GM19239 (cell line): ENCODE results near the gene BCAS3.

ENCODE experiments used
- DNase-seq: peaks from one replicate; pipeline ENCODE4 v3.0.0; 2011; ENCODE audit warnings: low spot score; ENCODE audit not compliant: insufficient read length
- FAIRE-seq: peaks from 2 replicates; lab custom pipeline; 2011; peaks lifted over from hg19 to GRCh38; lab: Jason Lieb, UNC

Gene BCAS3

DNA sequence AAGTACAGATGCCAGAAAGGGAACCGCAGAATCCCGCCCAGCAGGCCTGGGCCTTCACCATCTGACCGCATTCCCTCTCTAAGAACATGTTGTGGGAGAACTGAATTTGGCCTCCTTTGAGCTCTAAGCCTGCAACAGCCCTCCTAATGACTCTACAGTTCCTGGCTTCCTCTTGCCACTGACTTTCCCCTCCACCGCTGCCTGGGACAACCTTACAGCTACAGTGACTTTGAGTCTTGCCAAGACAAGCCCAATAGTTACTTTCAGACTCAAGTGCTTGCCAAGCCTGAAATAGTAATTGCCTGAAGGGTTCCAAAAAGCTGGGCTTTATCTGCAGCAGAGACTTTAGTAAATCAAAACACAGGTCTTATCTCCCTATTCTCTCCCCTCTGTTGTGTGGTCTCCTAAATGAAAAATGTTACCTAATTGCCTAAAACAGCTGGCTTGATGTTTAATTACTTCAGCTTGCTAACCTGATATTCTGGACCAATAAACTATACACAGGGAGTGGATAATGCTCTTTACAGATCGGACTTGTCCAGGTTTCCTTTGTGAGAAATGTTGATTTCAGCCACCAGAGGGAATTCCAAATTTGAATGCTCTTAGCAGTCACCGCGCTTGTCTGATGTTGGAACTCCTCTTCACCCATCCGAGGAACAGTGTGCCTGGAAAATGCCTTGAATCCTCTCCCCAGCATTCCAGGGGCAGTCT lies 636.9 kb downstream of the BCAS3 start:
- FAIRE-seq = no peak
- DNase-seq = no peak

DNA sequence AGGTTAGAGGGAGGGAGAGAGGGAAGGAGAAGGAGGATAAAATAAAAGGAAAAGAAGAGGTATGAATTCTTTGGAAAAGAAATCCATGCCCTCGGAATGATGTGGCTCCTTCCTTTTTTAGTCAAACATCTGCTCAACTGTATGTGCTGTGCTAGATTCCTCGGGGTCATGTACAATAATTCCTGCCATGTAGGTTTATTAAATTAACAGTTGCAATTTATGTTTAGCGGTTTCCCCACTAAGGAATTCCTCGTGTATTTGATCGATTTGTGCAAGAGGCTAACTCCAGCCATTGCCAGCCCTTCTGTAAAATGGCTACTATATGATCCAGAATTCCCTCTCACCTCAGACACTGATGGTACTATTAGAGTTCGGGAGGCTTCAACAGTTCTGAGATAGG lies 639.0 kb downstream of the BCAS3 start:
- no peak for FAIRE-seq
- no peak for DNase-seq

DNA sequence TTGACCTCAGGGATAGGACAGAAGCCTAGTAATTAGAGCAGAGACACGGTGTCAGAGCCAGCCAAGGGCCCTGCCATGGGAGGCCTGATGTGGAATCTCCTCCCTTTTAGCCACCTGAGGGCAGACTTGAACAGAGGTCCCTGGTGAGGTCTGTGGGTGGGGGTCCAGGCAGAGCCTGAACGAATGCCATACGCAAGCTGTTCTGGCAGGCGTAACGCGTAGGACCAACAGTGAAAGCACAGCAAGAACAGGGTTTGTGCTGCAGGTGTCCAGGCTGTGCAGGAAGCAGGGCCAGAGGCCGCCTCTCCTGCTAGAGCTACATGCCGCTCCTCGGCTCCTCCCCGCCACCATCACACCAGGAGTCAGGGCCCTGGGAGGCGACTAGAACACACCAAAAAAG lies 640.1 kb downstream of the BCAS3 start:
- DNase-seq = no peak
- no peak for FAIRE-seq

DNA sequence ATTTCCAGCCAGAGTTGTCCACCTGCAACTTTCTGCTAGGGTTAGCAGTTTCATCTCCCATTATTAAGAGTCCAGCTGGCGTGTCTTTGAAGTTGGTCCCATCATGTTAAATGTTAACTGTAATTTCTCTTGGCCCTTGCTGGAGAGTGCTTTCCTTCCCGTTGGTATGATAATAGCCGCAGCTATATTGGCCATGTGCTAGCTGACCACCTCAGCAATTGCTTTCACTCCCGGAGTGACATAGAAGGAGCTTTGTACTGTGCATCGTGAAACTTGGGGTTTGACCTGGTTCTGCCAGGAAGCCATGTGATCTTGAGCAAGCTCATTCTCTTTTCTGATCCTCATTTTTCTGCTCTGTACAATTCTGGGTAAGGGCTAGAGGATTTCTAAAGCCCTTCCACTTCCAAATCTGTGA lies 641.0 kb downstream of the BCAS3 start:
- no peak for FAIRE-seq

DNA sequence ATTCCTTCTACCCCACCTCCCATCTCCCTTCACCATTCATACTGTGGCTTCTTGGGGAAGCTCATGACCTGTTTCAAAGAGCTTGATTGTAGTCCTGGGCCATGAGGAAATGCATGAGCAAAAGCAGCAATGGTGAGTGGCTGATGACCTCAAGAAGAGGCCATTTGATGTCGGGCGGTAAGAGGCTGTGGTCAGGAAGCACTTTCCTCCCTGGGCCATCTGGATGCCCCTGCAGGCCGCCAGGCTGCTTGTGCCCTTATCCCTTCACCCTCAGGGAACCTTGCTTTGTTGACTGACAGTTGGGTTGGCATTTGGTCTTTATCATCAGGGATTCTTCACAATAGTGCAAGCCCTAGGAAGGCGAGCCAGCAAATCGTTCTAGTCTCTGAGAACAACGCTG lies 643.7 kb downstream of the BCAS3 start:
- DNase-seq (no peak), FAIRE-seq (no peak)

More for the DNA sequence above, 641.0 kb downstream of the BCAS3 start:
- no peak for DNase-seq

DNA sequence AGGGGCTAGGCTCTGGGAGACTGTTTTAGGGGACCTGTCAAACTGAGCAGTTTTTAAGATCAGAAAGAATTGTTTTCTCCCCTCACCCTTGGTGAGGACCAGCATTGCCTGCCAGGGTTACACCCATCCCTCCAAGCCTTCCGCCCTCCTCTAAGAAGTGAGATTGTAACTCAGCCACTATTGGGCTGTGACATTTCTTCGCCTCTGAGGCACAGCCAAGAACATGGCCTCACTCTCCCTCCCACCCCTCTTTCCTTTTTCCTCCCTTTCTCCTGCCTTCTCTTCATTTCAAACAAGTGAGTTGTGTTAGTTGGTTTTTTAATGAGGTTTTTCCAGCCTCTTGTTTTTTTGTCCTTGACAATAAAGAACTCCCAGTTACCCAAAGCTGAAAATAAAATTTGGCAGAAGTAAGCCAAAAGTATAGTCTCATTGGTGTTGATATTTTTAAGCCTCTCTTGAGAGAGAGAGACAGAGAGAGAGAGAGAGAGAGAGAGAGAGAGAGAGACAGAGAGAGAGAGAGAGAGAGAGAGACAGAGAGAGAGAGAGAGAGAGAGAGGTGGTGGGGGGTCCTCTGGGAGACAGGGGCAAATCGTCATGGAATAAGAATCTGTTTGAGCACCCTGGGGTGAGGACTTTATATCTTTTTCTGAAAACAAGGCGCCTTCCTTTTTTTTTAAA lies 644.8 kb downstream of the BCAS3 start:
- no peak for FAIRE-seq
- no peak for DNase-seq

DNA sequence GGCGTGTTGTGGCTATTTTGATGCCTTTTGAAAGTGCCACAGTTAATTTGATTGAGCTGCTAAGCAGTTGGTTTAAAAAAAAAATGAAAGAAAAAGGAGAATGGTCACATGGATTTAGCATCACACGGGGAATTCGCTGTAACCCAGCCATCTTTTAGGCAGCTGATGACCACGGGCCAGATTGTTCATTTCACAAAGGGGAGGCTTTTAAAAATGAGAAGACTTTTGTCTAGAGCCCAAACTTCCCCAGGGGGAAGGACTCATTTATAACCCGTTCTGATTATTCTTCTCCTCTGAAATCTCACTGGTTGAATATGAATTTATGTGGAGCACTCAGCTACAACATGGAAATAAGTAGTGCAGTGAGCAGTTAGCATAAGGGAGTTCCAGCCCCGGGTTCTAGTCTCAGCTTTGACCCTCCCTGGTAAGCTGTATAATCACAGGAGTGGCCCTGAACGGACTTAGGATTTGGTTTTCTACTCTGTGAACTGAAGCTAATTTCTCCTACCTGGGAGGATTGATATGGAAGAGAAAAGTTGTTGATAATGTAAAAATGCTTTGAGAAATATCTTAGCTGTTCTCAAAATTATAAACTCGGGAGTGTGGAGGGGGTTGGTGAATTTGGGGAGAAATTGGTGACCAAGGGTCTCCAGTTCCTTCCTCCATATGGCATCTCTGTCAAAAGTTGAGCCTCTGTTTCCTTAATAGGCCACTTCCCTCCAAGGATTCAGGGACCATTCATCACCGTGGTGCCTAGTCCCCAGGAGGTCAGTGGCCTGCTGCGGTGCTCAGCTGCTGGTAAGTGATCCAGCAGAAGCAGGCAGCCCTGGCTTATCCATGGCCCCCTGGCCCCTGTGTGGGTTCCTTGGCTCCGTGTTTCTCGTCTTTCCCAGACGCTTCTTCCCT lies 645.6 kb downstream of the BCAS3 start:
- no peak for DNase-seq
- no peak for FAIRE-seq

- no peak for DNase-seq
- FAIRE-seq = no peak
These were observed 646.5 kb downstream of the BCAS3 start for GRCh38 chr17:61323909-61324868.

DNA sequence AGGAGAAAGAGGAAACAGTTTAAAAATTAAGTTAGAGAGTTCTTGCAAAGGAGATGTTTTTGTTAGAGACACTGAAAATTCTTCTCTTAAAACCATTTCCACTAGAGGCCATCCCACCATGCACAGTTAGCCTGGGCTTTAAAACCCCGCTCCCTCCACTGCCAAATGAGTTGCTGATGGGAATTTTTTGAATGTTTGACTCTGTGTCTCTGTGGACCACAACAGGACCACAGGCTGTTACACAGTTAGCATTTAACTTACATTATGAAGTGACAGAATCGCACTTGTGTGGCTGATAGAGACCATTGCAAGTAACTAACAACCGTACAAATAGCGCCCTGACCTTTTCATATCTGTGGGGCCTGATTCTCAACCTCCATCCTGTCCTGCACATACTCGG lies 647.3 kb downstream of the BCAS3 start:
- no peak for FAIRE-seq
- no peak for DNase-seq

DNA sequence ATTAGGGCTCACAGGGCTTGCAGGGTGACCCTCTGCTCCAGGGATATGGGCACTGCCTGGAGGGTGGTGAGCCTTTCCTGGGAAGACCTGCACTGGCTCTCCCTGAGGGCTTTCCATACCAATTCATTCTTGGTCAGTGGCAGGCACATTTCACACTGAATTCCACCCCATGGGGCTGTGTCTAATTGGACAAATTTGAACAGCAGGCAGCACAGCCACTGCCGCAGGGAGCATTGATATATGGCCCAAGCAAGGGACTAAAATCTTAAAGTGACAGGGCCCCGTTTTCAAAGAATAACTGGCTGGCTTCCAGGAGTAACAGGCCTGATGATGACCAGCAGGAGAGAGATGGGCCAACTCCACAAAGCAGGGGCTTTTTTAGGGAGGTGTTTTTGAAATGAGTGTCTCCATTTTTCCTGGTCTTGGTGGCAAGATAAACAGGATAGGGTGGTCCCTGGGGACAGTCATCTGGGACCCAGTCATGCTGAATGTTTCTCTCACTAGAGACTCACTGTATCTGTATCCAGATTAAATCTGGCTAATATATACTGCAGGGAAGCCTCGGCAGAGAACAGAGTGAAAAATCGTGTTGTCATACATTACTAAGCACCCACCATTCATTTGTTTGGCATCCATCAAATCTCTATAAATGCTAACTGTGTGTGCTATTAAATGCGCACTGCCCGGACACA lies 647.9 kb downstream of the BCAS3 start:
- no peak for DNase-seq

DNA sequence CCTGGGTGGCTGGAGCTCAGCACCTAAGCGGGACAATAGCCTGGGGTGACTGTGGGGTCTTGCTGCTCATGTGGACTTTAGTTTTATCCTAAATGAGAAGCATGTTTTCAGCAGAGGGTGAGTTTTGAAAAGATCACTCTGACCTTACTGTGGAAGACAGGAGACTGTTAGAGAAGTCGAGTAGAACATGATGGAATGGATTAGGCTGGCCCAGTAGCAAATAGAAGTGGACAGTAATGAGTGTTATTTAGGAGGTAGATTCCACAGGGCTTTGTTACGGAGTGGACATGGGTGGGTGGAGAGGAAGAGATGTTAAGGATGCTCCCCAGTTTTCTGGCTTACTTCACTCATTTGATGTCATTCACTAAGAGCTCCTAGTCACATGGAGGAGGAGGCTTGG lies 648.7 kb downstream of the BCAS3 start:
- FAIRE-seq (no peak), DNase-seq (no peak)

More for the DNA sequence above, 647.9 kb downstream of the BCAS3 start:
- FAIRE-seq = no peak

DNA sequence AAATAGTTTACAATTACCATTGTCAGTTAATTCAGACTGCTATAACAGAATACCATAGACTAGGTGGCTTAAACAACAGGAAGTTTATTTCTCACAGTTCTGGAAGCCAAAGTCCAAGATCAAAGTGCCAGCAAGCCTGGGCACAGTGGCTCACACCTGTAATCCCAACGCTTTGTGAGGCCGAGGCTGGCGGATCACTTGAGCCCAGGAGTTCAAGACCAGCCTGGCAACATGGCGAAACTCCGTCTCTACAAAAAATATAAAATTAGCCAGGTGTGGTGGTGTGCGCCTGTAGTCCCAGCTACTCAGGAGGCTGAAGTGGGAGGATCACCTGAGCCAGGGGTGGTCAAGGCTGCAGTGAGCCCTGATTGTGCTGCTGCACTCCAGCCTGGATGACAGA lies 650.7 kb downstream of the BCAS3 start:
- no peak for DNase-seq
- FAIRE-seq = no peak

GRCh38 chr17:61330174-61331150 lies 652.8 kb downstream of the BCAS3 start:
- DNase-seq (no peak), FAIRE-seq (no peak)

GRCh38 chr17:61331178-61331577 lies 653.5 kb downstream of the BCAS3 start:
- FAIRE-seq = no peak
- DNase-seq = no peak

DNA sequence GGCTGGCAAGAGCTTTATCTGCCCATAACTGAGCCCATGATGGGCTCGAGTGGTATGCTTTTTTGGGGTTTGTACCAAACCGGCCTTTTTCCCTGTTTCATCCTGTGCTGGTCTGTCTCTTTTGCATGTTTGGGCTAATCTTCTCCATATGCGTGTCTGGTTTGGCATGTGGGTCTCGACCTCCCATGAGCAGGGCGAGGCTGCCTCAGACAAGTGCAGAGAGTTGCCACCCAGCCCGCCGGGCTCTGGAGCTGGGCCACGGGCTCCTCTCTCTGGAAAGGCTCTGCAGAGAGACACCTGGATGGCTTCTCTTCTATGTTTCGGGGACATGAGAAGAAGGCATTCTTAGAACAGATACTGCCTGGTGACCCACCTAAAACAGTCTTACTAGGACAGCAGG lies 654.2 kb downstream of the BCAS3 start:
- no peak for DNase-seq
- FAIRE-seq = no peak

- FAIRE-seq (no peak), DNase-seq (no peak)
These were observed 655.5 kb downstream of the BCAS3 start for GRCh38 chr17:61333136-61333535.

- FAIRE-seq = no peak
These were observed 657.0 kb downstream of the BCAS3 start for GRCh38 chr17:61334673-61335072.

More at GRCh38 chr17:61334673-61335072, 657.0 kb downstream of the BCAS3 start:
- DNase-seq = no peak
